GM18873 (cell line): ENCODE data around the gene RNASE7.

Experiments
- ATAC-seq: cut with Tn5 transposase; IDR thresholded peaks from one replicate; pipeline ENCODE4 v1.9.1; 2021; ENCODE audit warnings: mild to moderate bottlenecking, moderate library complexity, moderate number of reproducible peaks; ENCODE audit not compliant: unreplicated experiment, low FRiP score

RNASE7 gene

DNA sequence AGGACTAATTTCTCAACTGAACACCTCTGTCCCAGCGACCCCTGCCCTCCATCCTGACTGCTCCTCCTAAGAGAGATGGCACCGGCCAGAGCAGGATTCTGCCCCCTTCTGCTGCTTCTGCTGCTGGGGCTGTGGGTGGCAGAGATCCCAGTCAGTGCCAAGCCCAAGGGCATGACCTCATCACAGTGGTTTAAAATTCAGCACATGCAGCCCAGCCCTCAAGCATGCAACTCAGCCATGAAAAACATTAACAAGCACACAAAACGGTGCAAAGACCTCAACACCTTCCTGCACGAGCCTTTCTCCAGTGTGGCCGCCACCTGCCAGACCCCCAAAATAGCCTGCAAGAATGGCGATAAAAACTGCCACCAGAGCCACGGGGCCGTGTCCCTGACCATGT is 756 bp downstream of the RNASE7 start:
- ATAC-seq, result no peak

GRCh38 chr14:21043387-21043973 is 1.3 kb downstream of the RNASE7 start:
- ATAC-seq, result no peak

GRCh38 chr14:21043974-21044618 is 1.9 kb downstream of the RNASE7 start:
- no peak for ATAC-seq

- no peak for ATAC-seq
Observed at GRCh38 chr14:21047378-21047781, 5.2 kb downstream of the RNASE7 start.

DNA sequence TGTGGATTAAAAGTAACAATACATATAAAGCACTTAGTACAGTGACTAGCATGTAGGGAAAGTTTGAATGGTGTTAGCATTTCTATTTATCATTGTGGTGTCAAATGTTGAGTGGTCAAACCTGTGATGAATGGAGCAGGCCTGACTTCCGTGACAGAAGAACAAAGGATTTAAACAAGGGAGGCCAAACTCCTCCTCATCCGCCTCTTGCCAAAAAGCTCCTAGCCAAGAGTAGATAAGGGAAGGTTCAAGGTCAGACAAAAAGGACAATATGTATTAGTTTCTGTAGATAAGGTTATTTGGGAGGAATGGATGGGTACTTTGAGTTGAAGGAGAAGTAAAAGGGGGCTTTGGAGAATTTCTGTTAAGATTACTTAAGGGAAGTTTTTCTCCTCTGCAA is 6.5 kb downstream of the RNASE7 start:
- ATAC-seq, result no peak

GRCh38 chr14:21049271-21049673 is 7.1 kb downstream of the RNASE7 start:
- no peak for ATAC-seq

- ATAC-seq, result no peak
Observed at GRCh38 chr14:21050597-21050996, 8.4 kb downstream of the RNASE7 start.

GRCh38 chr14:21053184-21054122 is 11.3 kb downstream of the RNASE7 start:
- no peak for ATAC-seq

GRCh38 chr14:21054123-21054767 is 12.1 kb downstream of the RNASE7 start:
- no peak for ATAC-seq

- no peak for ATAC-seq
Observed at GRCh38 chr14:21054768-21055145, 12.6 kb downstream of the RNASE7 start.

DNA sequence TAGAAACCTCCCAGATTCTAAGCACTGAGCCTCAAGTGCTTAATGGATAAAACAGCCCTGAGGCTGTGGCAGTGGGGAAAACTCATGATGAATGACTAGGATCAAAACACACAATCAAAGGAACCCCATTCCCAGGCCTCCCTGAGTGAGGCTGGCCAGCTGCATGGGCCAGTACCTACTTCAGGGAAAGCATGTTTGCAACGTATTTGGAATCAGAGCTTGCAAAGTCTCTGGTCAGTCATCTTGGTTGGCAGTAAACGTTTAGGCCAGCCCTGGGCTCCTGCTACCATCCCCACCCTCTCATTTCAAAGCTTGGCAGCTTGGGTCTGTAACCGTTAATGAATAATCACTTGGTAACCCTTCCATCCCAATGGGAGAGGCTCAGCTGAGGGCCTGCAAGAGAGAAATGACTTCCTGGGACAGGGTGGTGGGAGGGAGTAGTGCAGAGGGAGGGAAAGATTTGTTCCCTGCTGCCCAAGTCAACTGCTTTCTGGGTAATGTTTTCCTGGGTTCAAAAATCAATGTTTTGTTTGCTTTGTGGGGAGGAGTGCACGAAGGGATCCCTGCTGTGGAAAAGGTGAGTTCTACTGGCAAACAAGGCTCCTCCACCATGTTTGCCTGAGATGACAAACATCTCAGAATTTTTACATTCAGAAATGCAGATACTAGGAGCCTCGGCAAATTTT is 13.4 kb downstream of the RNASE7 start:
- no peak for ATAC-seq

- no peak for ATAC-seq
Observed at GRCh38 chr14:21056520-21057163, 14.5 kb downstream of the RNASE7 start.

DNA sequence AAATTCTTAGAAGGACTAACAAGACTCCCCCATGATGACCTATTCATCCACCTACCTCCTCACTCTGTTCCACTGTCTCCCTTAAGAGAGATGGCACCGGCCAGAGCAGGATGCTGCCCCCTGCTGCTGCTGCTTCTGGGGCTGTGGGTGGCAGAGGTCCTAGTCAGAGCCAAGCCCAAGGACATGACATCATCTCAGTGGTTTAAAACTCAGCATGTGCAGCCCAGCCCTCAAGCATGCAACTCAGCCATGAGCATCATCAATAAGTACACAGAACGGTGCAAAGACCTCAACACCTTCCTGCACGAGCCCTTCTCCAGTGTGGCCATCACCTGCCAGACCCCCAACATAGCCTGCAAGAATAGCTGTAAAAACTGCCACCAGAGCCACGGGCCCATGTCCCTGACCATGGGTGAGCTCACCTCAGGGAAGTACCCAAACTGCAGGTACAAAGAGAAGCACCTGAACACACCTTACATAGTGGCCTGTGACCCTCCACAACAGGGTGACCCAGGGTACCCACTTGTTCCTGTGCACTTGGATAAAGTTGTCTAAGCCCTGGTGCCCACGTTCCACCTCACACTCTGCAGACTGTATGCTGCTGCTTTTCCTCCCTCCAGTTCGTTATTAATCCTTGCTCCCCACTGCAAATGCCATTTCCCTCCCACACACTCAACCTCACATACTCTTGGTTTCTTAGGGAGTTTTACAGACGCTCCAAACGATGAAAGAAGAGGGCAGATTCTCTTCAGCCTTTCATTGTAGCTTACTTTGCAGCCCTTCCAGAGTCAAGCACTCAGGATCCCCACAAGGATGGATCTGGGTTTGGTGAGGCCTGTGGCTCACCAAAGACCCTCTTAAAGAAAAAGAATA is 15.9 kb downstream of the RNASE7 start, which contains the start of gene RNASE8:
Gene RNASE8 (plus strand): TSS at position 20 of the 873 bp plus-strand sequence. CDS start 71 bp downstream, at position 91.
- no peak for ATAC-seq

- ATAC-seq, result no peak
Observed at GRCh38 chr14:21058903-21059302, 16.7 kb downstream of the RNASE7 start.

DNA sequence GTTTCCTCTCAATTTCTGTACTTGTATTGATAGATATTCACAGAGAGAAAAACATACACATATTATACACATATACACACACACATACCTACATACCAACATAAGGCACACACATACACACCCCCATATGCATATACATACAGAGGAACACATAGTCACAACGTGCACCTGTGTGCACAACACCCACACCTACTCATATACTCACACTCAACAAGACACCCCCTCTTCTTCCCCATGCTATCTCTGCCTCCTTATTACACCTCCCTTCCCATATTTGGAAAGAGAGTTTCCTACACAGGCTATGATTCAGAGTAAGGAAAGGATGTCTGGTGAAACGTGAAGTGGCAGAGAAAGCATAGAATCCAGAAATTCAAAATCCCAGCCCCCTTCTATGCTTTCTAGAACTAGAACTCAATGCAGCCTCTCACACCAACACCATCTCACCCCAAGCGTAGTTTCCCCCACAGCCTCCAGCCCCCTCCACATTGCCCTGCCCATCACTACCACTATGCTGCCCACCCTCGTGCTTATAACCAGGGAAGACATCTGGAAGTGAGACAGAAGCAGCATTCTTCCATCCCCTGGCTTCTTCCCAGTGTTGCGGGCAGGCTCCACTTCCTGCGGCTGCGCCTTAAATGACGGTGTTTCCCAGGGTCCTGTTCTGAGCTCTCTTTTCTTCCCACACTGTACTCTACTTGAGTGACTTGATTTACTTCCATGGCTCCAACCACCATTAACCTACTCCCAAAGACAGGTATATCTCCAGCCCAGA is 17.9 kb downstream of the RNASE7 start:
- ATAC-seq, result no peak

DNA sequence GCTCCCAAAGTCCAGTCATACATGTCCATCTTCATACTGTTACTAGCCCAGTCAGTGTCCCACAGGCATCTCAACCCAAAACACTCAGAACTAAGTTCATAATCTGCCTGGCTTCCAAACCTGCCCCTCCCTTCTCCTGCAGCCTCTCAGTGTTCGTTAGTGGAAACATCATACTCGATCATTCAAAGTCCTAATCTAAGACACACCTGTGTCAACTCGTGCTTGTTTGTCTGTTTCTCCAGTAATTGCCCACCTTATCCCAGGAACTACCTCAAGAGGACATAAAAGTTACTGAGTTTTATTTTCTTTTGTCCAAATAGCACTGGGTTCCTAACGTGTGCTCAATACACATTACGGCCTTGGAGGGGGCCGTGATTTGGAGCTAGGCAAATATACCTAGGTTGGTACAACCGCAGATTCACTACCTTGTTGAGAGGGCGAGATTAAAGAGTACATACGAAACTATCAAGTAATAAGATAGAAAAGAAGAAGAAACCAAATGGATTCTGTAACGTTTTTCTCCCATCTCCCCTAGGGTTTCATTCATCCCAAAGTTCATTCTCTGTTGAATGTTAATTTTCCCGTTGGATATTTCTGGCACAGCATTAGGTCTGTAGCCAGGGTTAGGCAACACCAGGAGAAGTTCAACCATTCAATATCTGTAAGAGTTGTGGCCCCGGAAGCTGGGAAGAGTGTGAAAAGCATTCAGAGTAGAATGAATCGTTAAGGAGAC is 18.6 kb downstream of the RNASE7 start:
- ATAC-seq, result no peak

- no peak for ATAC-seq
Observed at GRCh38 chr14:21061347-21061668, 19.1 kb downstream of the RNASE7 start.

DNA sequence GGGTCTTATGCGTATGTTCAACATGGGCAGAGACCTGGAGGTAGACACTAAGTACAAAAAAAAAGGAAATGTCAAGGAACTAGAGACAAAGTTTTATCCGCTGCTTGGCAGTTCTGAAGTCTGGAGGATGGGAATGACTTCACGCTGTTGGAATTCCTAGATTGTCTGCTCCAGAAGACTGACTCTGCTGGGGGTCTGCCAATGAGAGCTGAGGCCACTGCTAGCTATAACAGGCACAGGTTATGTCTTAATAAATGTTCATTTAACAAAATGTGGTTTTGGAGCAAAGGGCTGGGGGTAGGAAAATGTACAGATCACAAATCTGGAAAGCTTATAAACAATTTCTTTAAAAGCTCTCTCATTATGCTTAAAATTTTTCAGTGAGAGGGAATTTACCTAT is 21.3 kb downstream of the RNASE7 start:
- no peak for ATAC-seq
